HG02571 (cell line): ENCODE measurements around the gene ILKAP.

ENCODE experiments used
- ATAC-seq: cut with Tn5 transposase; IDR thresholded peaks from one replicate; pipeline ENCODE4 v1.9.1; 2021; ENCODE audit warnings: mild to moderate bottlenecking, moderate library complexity; ENCODE audit not compliant: unreplicated experiment

ILKAP gene

DNA sequence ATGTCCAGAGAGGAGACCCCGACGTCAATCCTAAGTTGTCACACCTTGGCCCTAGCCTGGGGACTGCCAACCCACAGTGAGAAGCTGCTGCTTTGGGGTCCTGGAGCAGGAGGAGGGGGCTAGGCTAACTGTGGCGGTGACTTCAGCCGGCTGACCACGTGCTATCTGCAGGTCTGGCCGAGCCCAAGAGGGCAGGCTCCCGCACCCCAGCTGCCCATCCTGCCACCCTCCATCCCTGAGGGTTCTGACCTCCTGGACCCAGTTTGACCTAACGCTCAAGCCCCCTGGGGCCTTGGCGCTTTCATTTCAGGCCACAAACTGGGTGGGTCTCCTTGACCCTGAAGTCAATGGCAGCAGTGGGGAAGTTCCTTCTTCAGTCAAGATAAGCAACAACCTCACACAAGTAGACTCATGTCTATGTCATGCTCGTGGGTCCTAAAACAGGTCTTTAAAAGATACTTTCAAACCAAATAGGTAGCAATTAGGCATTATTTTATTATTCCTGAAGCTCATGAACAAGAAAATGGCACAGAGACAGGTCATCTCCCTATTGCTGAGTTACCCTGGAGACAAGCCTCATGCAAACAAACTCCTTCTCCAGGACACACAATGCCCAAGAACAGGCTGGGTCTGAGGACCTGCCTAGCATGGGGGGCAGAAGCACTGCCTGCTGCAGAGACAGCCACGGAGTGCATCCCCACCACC lies 34.1 kb upstream of the ILKAP start:
- ATAC-seq: no peak

DNA sequence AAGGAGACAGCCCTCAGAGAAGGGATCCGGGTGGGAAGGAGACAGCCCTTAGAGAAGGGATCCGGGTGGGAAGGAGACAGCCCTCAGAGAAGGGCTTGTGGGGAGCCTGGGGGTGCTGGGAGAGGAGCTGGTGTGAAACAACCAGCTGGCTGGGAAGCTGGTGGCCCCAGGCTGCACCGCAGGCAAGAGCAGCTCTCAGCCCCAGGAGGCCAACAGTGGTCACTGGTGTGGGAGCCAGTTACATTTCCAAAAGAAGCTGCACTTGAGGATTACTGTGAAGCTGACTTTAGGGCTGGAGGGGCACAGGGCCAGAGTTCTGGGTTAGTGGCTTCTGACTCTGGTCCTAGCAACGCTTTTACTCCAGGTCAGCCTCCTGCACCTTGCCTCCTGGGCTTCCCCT lies 33.1 kb upstream of the ILKAP start:
- ATAC-seq: no peak

DNA sequence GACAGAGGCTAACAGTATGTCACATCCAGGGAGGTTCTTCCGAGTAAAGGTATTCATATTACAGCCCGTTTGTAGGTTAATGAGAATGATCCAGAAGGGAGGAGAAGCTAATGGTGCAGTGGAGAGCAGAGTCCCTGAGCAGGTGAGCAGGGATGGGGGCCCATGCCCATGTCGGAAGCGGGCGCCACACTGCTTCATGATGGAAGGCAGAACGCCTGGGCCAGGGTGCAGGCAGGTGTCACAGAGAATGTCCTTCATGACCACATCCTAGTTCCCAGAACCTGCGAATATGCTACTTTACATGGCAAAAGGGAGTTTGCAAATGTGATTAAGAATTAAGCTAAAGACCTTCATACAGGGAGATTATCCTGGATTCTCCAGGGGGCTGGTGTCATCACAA lies 32.4 kb upstream of the ILKAP start:
- ATAC-seq: no peak

DNA sequence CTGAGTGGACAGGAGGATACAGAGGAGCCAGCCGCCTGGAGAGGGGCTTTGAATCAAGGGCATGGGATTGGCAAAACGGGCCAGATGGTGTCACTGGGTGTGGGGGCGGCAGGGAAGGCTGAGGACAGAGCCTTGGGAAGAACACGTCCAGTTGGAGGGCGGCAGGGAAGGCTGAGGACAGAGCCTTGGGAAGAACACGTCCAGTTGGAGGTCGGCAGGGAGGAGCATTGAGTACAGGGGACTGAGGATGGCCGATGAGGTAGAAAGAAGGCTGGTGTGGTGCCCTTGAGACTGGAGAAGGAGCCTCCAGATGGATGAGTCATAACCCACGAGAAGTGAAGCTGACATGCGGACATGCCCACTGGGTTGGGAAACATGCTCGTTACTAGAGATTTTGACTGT lies 31.8 kb upstream of the ILKAP start:
- no peak for ATAC-seq

DNA sequence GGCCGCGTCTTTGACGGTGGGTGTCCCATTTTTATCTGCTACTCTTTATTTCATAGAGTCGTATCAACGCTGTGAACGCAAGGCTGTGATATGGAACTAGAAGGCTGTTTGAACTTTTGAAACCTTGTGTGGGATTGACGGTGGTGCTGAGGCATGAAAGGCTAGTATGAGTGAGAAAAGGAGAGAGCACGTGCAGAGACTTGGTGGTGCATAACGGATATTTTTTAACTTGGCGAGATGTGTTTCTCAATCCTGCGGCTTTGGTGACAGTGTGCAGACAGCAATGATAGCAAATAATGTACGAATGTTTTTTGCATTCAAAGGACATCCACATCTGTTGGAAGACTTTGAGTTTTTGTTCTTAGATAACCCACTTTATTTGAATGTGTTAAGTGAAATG lies 30.1 kb upstream of the ILKAP start:
- no peak for ATAC-seq

DNA sequence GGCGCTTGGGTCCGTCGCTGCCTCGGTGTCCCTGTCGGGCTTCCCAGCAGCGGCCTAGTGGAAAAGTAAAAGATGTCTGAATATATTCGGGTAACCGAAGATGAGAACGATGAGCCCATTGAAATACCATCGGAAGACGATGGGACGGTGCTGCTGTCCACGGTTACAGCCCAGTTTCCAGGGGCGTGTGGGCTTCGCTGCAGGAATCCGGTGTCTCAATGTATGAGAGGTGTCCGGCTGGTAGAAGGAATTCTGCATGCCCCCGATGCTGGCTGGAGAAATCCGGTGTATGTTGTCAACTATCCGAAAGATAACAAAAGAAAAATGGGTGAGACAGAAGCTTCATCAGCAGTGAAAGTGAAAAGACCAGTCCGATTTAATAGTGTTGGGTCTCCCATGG lies 28.3 kb upstream of the ILKAP start:
- no peak for ATAC-seq

DNA sequence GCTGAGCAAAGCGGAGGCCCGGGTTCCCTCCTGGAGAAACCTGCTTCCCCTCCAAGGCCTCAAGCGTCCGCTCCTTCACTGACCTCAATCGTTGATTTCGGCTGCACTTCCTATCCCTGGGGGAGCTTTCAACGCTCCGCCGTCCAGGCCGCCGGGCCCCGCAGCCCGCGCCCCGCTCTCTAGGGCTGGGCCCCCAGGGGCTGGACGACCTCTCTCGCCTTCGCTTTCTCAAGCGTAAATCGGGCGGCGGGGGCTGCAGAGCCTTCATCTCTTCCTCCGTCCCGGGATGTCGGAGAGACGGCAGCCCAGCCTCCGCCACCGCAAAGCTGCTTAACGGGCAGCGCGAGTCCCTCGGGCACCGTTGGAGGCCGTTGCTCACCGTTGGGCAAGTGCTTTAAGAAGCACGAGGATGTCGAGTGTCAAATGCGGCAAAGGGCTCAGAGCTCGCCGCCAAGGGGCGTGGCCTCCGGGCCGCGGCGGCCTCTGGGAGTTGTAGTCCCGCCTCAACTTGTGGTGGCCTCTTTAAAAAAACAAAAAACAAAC lies 27.8 kb upstream of the ILKAP start:
- ATAC-seq: peak; percentile 60

DNA sequence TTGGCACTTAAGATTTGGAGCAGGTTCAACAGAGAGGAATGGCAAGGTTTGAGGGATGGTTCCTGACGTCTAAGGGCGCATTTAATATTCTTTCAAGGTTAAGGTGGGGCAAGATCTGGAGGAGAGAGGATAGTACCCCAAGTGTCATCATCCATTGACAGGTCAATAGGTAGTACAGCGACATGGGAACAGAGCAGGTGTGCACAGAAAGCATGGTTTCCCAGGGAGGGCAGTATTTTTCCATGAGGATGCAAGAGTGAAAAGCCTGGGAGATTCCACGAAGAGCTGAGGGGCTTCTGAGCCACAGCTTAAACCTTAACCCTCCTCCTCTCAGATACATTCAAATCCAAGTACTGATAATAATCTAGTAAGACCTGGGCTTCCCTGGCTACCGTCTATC lies 27.2 kb upstream of the ILKAP start:
- ATAC-seq: no peak

DNA sequence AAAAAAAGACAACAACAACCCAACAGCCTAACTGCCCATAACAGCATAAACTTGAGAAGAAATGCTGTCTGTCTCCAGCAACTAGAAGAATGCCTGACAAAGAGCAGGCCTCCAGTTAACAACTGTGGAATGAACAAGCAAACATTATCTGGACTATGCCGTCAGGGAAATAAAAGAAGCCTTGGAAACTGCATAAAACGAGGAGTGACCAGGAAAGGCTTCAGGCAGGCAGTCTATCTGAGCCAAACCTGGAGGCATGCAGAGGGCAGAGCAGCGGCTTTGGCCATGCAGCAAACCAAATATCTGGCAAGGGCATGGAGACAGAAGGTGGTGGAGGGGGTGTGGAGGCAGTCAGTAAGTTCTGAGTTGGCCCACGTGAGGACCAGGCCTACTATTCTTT lies 25.2 kb upstream of the ILKAP start:
- no peak for ATAC-seq

DNA sequence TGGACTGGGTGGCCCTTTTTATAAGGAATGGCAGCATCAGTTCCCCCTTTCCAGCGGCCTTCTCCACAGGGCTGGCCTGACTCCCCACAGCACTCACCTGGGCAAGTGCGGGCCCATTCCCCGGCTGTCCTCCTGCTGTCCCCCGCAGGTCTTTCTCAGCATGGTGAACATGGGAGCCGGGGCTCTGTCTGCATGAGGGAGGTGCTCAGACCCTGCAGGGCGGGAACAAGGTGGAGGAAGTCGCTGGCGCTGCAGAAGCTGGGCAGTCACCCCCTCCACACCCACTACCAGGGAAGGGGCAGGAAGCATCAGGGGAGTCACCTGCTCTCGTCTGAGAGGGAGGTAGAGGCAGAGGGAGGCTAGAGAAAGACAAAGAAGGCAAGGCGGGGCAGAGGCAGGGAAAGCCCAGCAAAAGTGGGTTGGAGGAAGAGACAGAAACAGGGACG lies 24.1 kb upstream of the ILKAP start:
- ATAC-seq: no peak

DNA sequence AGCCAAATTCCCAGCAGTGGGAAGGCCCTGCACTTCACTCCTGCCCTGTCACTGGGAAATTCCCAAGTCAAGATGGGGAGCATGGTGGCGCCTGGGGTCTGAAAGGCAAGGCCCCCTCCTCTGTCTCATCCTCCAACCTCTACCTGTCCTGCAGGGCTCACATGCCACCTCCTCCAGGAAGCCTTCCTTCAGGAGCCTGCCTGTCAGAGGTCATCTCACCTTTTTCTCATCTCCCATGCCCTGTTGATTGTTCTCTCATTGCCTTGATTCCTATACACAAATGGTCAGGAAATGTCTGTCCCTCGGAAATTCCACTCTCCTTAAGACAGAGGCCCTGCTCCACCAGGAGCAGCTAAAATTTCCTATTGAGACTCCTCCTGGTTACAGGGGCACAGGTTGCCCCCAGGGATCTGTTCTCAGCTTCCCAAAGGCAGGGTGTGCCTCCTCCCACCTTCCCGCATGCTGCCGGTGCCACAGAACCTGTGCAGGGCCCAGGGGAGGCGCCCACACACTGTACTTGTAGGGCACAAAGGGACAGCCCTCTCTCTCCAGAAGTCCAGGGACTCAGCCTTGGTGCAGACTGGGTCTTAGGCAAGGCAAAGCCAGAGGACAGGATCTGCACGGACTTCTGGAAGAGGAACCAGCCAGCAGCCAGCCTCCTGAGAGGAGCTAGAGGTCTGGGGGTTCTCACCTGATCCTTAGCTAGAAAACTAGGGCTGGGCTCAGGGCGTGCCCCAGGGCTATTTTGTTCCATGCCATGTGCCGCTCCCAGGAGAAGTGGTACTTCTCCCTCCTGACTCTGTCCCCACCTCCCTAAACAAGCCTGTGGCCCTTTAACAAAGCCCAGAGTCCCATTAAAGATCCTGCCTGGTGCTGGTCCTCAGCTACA lies 23.4 kb upstream of the ILKAP start:
- ATAC-seq: no peak

DNA sequence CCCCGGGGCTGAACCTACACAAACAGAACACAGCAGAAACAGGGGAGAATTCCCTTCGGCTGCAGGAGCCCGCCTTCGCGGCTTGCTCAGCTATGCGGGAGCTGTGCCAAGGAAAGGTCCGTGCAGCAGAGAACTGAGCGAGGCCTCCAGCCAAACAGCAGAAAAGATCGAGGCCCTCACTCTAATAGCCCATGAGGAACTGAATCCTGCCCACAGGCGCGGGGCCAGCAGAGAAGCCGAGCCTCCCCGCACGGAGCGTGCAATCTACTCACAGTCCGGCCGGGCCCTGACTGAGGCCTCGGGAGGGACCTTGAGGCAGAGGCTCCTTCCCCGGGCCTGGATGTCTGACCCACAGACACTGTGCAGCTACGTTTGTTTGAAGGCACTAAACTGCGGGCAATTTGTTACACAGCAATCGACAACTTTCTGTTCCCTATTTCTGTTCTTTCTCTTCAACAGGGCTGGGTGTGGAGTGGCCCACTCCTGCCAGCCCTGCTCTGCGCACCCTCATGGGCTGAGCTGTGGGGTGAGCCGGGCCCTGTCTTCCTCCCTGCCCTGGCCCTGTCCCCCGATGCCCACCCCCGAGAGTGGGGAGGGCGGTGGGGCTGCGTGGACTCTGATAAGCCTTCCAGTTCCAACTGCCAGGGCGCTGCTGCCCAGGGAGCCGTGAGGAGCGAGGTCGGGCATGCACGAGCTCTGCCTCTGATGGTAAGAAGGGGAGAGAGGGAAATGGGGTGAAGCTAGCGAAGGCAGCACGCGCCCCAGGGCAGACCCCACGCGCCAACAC lies 22.6 kb upstream of the ILKAP start:
- no peak for ATAC-seq

DNA sequence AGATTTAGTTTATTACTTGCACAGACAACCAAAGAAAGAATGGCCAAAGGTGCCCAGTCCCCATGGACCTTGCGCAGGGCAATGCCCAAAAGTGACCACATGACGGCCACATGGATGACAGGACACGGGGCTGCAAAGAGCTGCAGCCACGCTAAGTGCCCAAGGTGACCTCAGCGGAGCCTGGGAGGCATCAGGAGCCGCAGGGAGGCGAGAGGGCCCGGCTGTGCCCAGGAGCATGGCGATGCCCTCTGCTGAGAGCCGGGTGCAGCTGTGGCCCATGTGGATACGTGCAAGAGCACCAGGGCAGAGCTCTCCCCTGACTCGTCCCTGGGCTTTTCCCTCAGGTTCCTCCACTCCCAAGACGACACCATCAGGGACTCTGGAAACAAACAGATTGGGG lies 21.6 kb upstream of the ILKAP start:
- ATAC-seq: no peak

DNA sequence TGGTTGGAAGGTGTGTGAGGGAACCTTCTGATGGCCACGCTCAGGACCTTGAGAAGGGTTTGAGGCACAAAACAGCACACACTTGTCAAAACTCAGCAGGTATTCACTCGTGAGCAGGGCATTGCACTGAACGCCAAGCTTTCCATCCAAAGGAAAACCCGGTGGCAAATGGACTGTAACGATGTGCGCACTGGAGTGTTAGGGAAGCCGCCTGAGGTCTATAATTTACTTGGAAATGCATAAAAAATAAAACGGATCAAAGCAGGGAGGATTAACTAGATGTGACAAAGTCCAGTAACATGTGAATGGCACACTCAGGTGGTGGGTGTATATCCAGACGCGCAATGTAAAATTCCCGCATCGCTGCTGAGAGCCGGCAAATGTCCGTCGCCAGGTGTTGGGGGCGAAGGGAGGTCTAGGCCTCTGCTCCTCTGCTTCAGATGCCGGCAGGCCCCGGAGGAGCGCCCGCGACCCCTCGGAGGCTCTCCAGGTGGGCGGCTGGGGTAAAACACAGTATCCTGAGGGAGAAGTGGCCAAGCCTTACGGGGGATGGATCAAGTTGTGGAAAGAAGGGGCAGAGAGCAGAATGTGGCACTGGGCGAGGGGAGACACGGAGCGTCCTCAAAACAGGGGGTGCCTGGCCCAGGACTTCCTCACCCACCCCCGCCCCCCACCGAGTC lies 21.0 kb upstream of the ILKAP start:
- ATAC-seq: no peak

DNA sequence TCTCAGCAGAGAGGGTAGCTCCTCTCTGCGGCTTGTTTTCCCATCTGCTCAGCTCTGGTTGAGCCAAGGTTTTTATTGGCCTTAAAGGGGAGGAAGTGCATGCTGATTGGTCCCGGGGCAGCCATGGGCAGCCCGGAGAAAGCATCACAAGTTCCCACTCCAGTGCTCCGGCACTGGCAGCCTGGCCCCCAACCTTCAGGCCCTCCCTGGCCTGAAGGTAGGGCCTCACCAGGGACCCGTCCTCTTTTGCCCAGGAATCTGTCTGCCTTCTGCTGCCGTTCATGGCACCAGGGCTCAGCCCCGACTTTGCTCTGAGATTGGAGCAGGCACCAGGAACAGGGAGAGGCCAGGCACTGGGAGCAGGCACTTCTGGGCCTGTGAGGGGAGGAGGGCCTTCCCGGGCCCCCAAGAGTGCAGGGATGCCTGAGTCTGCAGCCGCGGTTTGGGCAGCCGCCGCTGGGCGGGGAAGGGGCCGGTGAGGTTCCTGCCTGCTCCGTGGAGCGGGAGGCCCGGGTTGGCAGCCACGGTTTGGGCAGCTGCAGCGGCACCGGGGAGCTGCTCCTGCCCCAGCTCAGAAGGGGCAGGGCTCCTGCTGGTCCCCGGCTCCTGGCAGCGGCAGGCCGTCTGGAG lies 17.5 kb upstream of the ILKAP start:
- no peak for ATAC-seq

DNA sequence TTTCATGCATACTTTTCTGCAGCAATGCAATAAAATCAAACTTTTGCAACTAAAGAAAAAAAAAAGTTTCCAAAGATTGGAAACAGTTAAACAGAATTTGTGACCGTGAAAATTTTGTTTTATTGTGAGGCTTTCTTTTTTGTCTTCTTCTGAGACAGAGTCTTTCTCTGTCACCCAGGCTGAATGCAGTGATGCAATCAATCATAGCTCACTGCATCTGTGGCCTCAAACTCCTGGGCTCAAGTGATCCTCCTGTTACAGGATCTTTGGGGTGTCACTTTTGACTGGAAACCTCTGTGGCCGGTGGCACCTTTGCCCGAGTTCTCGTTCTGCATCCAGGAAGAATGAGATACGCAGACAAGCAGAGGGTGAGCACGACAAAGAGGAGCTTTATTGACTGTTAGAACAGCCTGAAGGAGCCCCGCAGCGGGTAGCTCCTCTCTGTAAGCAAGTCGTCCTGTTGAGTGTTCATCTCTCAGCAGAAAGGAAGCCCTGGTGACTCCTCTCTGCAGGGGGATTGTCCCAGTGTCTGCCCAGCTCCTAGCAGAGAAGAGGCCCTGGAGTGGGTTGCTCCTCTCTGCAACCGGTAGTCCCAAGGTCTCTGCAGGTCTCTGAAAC lies 16.9 kb upstream of the ILKAP start:
- no peak for ATAC-seq

DNA sequence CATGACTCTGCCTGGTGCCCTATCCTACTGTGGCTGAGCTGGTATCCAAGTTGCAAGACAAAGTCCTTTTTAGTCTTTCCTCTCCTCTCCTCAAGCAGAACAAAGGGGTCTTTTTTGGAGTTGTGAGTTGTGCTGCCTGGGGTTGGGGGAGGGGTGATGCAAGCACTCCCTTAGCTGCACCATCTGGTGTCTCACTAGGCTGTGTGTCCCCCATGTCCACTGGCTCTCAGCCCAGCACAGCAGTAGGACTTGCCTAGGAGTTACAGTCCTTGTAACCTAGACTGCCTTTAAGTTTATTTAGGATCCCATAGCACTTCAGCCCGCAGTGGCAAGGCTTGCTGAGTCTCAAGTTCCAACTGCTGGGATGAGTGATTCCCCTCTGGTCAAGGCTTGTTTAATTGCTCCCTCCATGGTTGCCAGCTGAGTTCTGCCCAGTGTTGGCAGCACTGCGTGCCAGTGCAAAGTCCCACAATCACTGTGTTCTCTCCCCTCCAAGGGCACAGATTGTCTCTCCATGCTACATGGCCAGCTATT lies 13.2 kb upstream of the ILKAP start:
- ATAC-seq: no peak

DNA sequence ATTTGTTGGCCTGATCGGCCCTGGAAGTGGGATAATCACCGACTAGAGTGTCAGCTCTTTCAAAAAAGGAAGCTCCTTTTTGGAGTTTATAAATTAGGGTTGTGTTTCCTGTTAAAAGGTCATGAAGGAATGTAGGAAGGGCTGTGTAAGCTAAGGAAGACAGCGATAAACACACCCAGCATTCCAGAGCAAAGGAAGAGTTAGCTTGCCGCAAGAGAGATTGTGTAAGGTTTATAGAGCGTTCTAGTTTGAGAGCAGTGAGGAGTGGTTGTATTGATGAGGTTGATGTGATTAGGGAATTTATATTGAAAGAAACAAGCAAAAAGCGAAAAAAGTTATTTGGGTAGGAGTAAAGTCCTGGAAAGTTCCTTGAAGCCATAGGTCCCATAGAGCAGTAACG lies 3.5 kb upstream of the ILKAP start:
- no peak for ATAC-seq

DNA sequence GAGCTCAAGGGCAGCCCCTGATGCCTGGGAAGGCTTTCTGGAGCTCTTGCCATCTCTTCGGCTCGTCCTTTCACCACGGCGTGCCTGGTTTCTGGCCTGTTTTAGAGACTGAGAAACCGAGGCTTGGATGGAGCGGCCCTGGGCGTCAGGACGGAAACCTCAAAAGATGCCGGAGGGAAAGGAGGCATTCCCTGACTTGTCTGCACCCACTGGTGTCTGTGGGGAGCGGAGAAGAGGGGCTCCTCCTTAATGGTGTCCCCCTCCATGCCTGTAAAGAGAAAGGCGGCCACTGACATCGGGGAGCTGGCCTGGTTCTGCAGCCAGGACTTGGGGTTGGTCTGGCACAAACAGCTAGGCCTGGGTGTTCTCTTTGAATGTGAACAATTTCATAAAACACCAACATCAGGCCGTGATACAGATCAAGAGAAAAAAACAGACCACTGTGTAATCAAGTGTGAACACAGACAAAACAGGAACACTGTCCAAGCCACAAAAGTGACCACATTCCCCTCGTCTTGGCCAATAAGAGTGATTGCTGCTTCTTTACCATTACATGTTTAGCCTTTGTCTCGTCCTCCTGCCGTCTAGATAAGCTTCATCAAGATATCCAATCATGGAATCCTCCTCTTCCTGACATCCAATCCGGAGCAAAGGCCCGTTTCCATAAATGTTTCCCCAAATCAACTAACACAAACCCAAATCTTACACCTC lies 633 bp upstream of the ILKAP start:
- no peak for ATAC-seq
